GM12878 (cell line): ENCODE measurements around the gene CERT1.

ENCODE experiments used
- GATAD2B ChIP-seq: fragments of 450-650 bp; conservative IDR thresholded peaks from 2 replicates; pipeline ENCODE4 v1.6.1; 2017; ENCODE audit warnings: low read depth, mild to moderate bottlenecking, moderate library complexity
- HCFC1 ChIP-seq: fragments of 150-350 bp; IDR thresholded peaks from 2 replicates; pipeline ENCODE4 v1.6.1; 2014; ENCODE audit warnings: low read length
- SMC3 ChIP-seq: IDR thresholded peaks from 2 replicates; pipeline ENCODE4 v1.6.1; 2011; ENCODE audit warnings: low read length, improper control_type of control experiment, borderline replicate concordance
- YY1 ChIP-seq: IDR thresholded peaks from 2 replicates; pipeline ENCODE4 v1.6.1; 2011; ENCODE audit warnings: low read depth, mild to moderate bottlenecking, low read length
- TF ChIP-seq, protein P1 (sequence below), 3 experiments: IDR thresholded peaks in 2 of 3; conservative IDR thresholded peaks in 1 of 3; 2 replicates each; pipeline ENCODE4 v1.5.1; 2011; ENCODE audit warnings: low read depth in 3 of 3, low read length in 3 of 3, mild to moderate bottlenecking in 3 of 3, control low read depth in 2 of 3, moderate library complexity in 2 of 3, inconsistent platforms in 1 of 3, mixed read lengths in 1 of 3; ENCODE audit not compliant: control insufficient read depth in 2 of 3, insufficient read depth in 1 of 3; ENCODE audit errors: extremely low read depth in 1 of 3

DNA sequence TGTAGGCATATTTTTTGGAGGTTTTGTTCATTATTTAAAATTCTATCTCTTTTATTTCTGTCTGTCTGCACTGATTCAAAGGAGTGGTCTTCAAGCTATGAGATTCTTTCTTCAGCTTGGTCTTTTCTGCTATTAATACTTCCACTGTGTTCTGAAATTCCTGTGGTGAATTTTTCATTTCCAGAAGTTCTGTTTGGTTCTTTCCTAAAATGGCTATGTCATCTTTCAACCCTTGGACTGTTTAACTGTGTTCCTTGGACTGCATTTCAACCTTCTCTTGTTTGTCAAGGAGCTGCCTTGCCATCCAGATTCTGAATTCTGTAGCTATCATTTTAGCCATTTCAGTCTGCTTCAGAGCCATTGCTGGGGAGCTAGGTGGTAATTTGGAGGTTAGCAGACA is 76.3 kb downstream of the CERT1 start:
- TF ChIP-seq HCFC1 (no peak), YY1 (no peak), GATAD2B (no peak), SMC3 (no peak)
- TF ChIP-seq, protein P1, sequence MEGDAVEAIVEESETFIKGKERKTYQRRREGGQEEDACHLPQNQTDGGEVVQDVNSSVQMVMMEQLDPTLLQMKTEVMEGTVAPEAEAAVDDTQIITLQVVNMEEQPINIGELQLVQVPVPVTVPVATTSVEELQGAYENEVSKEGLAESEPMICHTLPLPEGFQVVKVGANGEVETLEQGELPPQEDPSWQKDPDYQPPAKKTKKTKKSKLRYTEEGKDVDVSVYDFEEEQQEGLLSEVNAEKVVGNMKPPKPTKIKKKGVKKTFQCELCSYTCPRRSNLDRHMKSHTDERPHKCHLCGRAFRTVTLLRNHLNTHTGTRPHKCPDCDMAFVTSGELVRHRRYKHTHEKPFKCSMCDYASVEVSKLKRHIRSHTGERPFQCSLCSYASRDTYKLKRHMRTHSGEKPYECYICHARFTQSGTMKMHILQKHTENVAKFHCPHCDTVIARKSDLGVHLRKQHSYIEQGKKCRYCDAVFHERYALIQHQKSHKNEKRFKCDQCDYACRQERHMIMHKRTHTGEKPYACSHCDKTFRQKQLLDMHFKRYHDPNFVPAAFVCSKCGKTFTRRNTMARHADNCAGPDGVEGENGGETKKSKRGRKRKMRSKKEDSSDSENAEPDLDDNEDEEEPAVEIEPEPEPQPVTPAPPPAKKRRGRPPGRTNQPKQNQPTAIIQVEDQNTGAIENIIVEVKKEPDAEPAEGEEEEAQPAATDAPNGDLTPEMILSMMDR (IDR thresholded peaks at IDR 0.05 in 2 of 3, conservative IDR thresholded peaks at IDR 0.05 in 1 of 3; ENCODE audit: control insufficient read depth in 2 of 3, extremely low read depth in 1 of 3, insufficient read depth in 1 of 3, low read depth in 3 of 3, low read length in 3 of 3): no peak
